GM12878 (cell line): ENCODE results near the gene LY9.

ENCODE experiments used
- BCL3 ChIP-seq: IDR thresholded peaks from 2 replicates; pipeline ENCODE4 v1.6.1; 2011; ENCODE audit warnings: borderline replicate concordance, low read depth, mild to moderate bottlenecking, moderate library complexity, low read length; ENCODE audit not compliant: insufficient read depth, poor library complexity, severe bottlenecking
- BHLHE40 ChIP-seq, 2 experiments: fragments of 450-650 bp in 1 of 2; IDR thresholded peaks; 2 replicates each; pipeline ENCODE4 v1.6.1; 2011 to 2017; ENCODE audit warnings: low read depth in 2 of 2, borderline replicate concordance in 1 of 2, improper control_type of control experiment in 1 of 2, low read length in 1 of 2, mild to moderate bottlenecking in 1 of 2
- CBX3 ChIP-seq: fragments of 200-600 bp; sonication (generic); IDR thresholded peaks from 2 replicates; pipeline ENCODE4 v1.6.1; 2016; ENCODE audit warnings: low read depth, borderline replicate concordance
- CHD4 ChIP-seq: fragments of 200-600 bp; sonication (generic); IDR thresholded peaks from 2 replicates; pipeline ENCODE4 v1.6.1; 2016; ENCODE audit warnings: mild to moderate bottlenecking
- CREB1 ChIP-seq: IDR thresholded peaks from 2 replicates; pipeline ENCODE4 v1.6.1; 2012; ENCODE audit warnings: low read depth, mild to moderate bottlenecking, inconsistent platforms
- CTCF ChIP-seq, 3 experiments: IDR thresholded peaks in 2 of 3; conservative IDR thresholded peaks in 1 of 3; 2 replicates each; pipeline ENCODE4 v1.5.1; 2011; ENCODE audit warnings: low read depth in 3 of 3, low read length in 3 of 3, mild to moderate bottlenecking in 3 of 3, control low read depth in 2 of 3, moderate library complexity in 2 of 3, inconsistent platforms in 1 of 3, mixed read lengths in 1 of 3; ENCODE audit not compliant: control insufficient read depth in 2 of 3, insufficient read depth in 1 of 3; ENCODE audit errors: extremely low read depth in 1 of 3
- EP300 ChIP-seq, 2 experiments: fragments of 150-350 bp in 1 of 2; IDR thresholded peaks; 2 replicates each; pipeline ENCODE4 v1.6.1; 2011 to 2012; ENCODE audit warnings: low read depth in 2 of 2, low read length in 2 of 2, borderline replicate concordance in 1 of 2, improper control_type of control experiment in 1 of 2, inconsistent platforms in 1 of 2; ENCODE audit not compliant: control insufficient read depth in 1 of 2
- JUNB ChIP-seq: IDR thresholded peaks from 2 replicates; pipeline ENCODE4 v1.6.1; 2016; ENCODE audit warnings: antibody characterized with exemption, mild to moderate bottlenecking
- NRF1 ChIP-seq: conservative IDR thresholded peaks from 2 replicates; pipeline ENCODE4 v1.6.1; 2011; ENCODE audit warnings: mild to moderate bottlenecking, low read depth, low read length, improper control_type of control experiment
- POLR2A ChIP-seq: IDR thresholded peaks from 2 replicates; pipeline ENCODE4 v1.6.1; 2011; ENCODE audit warnings: low read depth, mild to moderate bottlenecking, low read length
- RAD21 ChIP-seq: IDR thresholded peaks from 2 replicates; pipeline ENCODE4 v1.6.1; 2011; ENCODE audit warnings: mild to moderate bottlenecking, low read depth, low read length, moderate library complexity; ENCODE audit not compliant: insufficient read depth
- TARDBP ChIP-seq: IDR thresholded peaks from 2 replicates; pipeline ENCODE4 v1.6.1; 2016; ENCODE audit warnings: borderline replicate concordance

DNA sequence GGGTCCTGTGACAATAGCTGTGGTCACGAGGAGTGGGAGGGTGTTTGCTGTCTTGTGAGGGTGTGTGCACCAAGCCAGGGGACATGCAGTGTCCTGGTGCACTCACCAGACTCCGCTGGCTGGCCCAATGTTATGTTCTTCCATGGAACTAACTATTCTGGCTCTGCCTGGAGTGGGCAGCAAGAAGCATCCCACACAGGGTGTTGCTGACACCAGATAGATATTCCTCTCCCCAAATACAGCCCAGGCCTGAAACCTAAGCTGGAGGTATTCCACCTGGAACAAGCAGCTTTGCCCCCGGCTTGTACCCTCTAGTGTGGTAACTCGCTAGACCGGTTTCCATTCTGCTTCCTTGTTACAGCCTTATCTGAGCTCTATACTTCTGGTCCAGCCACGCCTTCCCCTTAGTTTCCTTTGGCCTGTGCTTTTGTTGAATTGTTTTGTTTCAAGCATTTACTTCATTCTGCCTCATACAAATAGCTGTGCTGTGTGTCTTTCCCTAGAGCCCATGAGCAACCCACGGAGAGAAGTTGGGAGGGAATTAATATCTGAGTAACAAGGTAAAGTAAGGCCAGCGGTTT, 14.7 kb upstream of the LY9 start:
- TF ChIP-seq NRF1 (no peak), CTCF (IDR thresholded peaks at IDR 0.05 in 2 of 3, conservative IDR thresholded peaks at IDR 0.05 in 1 of 3; ENCODE audit: control insufficient read depth in 2 of 3, extremely low read depth in 1 of 3, insufficient read depth in 1 of 3, low read depth in 3 of 3, low read length in 3 of 3) (no peak), RAD21 (no peak), BHLHE40 (IDR thresholded peaks at IDR 0.05; ENCODE audit: borderline replicate concordance in 1 of 2, low read depth in 2 of 2, low read length in 1 of 2) (no peak), POLR2A (no peak), CHD4 (no peak), JUNB (no peak), CREB1 (no peak), EP300 (IDR thresholded peaks at IDR 0.05; ENCODE audit: borderline replicate concordance in 1 of 2, control insufficient read depth in 1 of 2, low read depth in 2 of 2, low read length in 2 of 2) (no peak), CBX3 (no peak), BCL3 (no peak), TARDBP (no peak)
